HEK293 (cell line): Measurements from ENCODE around the gene CMBL.

ENCODE experiments used
- GLIS1 ChIP-seq: fragments of 450-650 bp; formaldehyde crosslinking; IDR thresholded peaks from 2 replicates; pipeline ENCODE4 v1.5.1; 2016; ENCODE audit warnings: missing biosample characterization, missing genetic modification characterization
- SP2 ChIP-seq: fragments of 450-650 bp; formaldehyde crosslinking; IDR thresholded peaks from 2 replicates; pipeline ENCODE4 v1.5.1; 2016; ENCODE audit warnings: missing biosample characterization, missing genetic modification characterization
- ZBTB1 ChIP-seq: fragments of 450-650 bp; formaldehyde crosslinking; IDR thresholded peaks from 2 replicates; pipeline ENCODE4 v1.5.1; 2016; ENCODE audit warnings: missing biosample characterization, missing genetic modification characterization
- ZNF10 ChIP-seq: fragments of 450-650 bp; formaldehyde crosslinking; IDR thresholded peaks from 2 replicates; pipeline ENCODE4 v1.5.1; 2017; ENCODE audit warnings: missing biosample characterization, missing genetic modification characterization
- ZNF626 ChIP-seq: fragments of 450-650 bp; sonication (Bioruptor Pico); formaldehyde crosslinking; IDR thresholded peaks from 2 replicates; pipeline ENCODE4 v1.5.1; 2018; ENCODE audit warnings: missing biosample characterization, missing genetic modification characterization, inconsistent platforms
- ZNF830 ChIP-seq: fragments of 450-650 bp; IDR thresholded peaks from 2 replicates; pipeline ENCODE4 v1.5.0; 2018; ENCODE audit warnings: missing biosample characterization, missing genetic modification characterization, low read depth, mild to moderate bottlenecking, moderate library complexity
- TF ChIP-seq, protein P1 (sequence below): fragments of 450-650 bp; formaldehyde crosslinking; IDR thresholded peaks from 2 replicates; pipeline ENCODE4 v1.5.1; 2016; ENCODE audit warnings: missing biosample characterization, missing genetic modification characterization

- TF ChIP-seq SP2 (tag by site-specific recombination) (no peak), ZNF626 (tag by site-specific recombination) (no peak), ZBTB1 (tag by site-specific recombination) (no peak), ZNF10 (tag by site-specific recombination) (no peak), GLIS1 (tag by site-specific recombination) (no peak), ZNF830 (no peak)
- TF ChIP-seq, protein P1, sequence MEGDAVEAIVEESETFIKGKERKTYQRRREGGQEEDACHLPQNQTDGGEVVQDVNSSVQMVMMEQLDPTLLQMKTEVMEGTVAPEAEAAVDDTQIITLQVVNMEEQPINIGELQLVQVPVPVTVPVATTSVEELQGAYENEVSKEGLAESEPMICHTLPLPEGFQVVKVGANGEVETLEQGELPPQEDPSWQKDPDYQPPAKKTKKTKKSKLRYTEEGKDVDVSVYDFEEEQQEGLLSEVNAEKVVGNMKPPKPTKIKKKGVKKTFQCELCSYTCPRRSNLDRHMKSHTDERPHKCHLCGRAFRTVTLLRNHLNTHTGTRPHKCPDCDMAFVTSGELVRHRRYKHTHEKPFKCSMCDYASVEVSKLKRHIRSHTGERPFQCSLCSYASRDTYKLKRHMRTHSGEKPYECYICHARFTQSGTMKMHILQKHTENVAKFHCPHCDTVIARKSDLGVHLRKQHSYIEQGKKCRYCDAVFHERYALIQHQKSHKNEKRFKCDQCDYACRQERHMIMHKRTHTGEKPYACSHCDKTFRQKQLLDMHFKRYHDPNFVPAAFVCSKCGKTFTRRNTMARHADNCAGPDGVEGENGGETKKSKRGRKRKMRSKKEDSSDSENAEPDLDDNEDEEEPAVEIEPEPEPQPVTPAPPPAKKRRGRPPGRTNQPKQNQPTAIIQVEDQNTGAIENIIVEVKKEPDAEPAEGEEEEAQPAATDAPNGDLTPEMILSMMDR (tag by site-specific recombination), result no peak
Measured at GRCh38 chr5:10229306-10230048, 78.2 kb downstream of the CMBL start.
